Colonic mucosa (tissue), 4 donors: ENCODE data around the gene NRXN2. TPM values are rescaled to one million over a fixed set of nuclear protein-coding genes. Genes with fewer than 3 reads are reported as not detected.

ENCODE experiments used
- DNase-seq: peaks from one replicate; pipeline ENCODE4 v3.0.0-alpha.2; 2020
- H3K27ac ChIP-seq: fragments of 200-600 bp; one replicate; pipeline ENCODE4 v1.8.0; 2021
- H3K27me3 ChIP-seq: fragments of 200-600 bp; one replicate; pipeline ENCODE4 v1.8.0; 2021
- H3K36me3 ChIP-seq: fragments of 200-600 bp; one replicate; pipeline ENCODE4 v1.8.0; 2021
- H3K4me1 ChIP-seq: fragments of 200-600 bp; one replicate; pipeline ENCODE4 v1.8.0; 2021; ENCODE audit warnings: mild to moderate bottlenecking
- H3K4me3 ChIP-seq: fragments of 200-600 bp; one replicate; pipeline ENCODE4 v1.8.0; 2021
- H3K9ac ChIP-seq, 2 donors: one replicate each; pipeline ENCODE4 v1.7.0; 2013; ENCODE audit warnings: control low read depth in 2 of 2, low read depth in 2 of 2, low read length in 2 of 2
- H3K9me3 ChIP-seq: fragments of 200-600 bp; one replicate; pipeline ENCODE4 v1.8.0; 2021
- CTCF ChIP-seq: fragments of 200-600 bp; IDR thresholded peaks from one replicate; pipeline ENCODE4 v1.8.0; 2022; ENCODE audit warnings: antibody characterized with exemption, mild to moderate bottlenecking
- intact Hi-C: fragments of 100-400 bp; cut with DNase I; formaldehyde crosslinking; loops from one replicate; pipeline ENCODE4 v1.14.1; 2022
- total RNA-seq, 2 donors: library from RNA; stranded (reverse); fragmentation: NEBNext Ultra II Directional in 1 of 2; extraction: Animal tissue kit (Norgen Biotek cat#: 25700) in 1 of 2; gene quantifications; one replicate each; pipeline ENCODE4 v1.2.1, GENCODE V29; 2021
- donor health status: healthy.
- donor health status: DM: no; HTN: no; CAD: no.
- donor health status: DM: no; HTN: no; CAD: no.

Gene NRXN2
- total RNA-seq, 2 donors from 2014 or later = 2.2 to 5.4 TPM

GRCh38 chr11:64760759-64761420 lies 37.9 kb upstream of the NRXN2 start:
- H3K9ac ChIP-seq = no peak overlapping the region
- no peak for TF ChIP-seq CTCF
- intact Hi-C loops = no loop called here
- no peaks in the 10 kb centered on the region for H3K9me3 ChIP-seq
- no peak overlapping the region for H3K4me3 ChIP-seq
- no peaks in the 10 kb centered on the region for H3K27me3 ChIP-seq
- DNase-seq = no peak
- H3K27ac ChIP-seq = no peak overlapping the region
- H3K36me3 ChIP-seq = peaks cover 14% of the 10 kb centered on the region
- H3K4me1 ChIP-seq = peaks cover 7% of the 10 kb centered on the region

- Histone ChIP-seq H3K4me3 (no peak within 1 kb of the TSS), H3K27ac (no peak within 1 kb of the TSS), H3K9me3 (no peaks in the 10 kb centered on the region), H3K27me3 (no peaks in the 10 kb centered on the region), H3K4me1 (peaks cover 7% of the 10 kb centered on the region), H3K36me3 (peaks cover 5% of the 10 kb centered on the region), H3K9ac (peak within 1 kb of the TSS in 1 of 2 donors; percentile 14)
- DNase-seq = peak; percentile 45
- intact Hi-C loops = no loop called here
- TF ChIP-seq CTCF = no peak
Measured at GRCh38 chr11:64759722-64760719, 37.0 kb upstream of the NRXN2 start, which contains the start of gene PYGM. PYGM (minus strand) TSS chr11:64759974; CDS start chr11:64759898, 76 bp downstream.

- Histone ChIP-seq H3K9ac (no peak overlapping the region), H3K27me3 (no peaks in the 10 kb centered on the region), H3K36me3 (peaks cover 4% of the 10 kb centered on the region), H3K4me3 (no peak overlapping the region), H3K4me1 (peaks cover 7% of the 10 kb centered on the region), H3K27ac (no peak overlapping the region), H3K9me3 (no peaks in the 10 kb centered on the region)
- intact Hi-C loops = no loop called here
- TF ChIP-seq CTCF = no peak
- DNase-seq = no peak
Measured at GRCh38 chr11:64759131-64759721, 36.2 kb upstream of the NRXN2 start.

GRCh38 chr11:64758330-64759079 lies 35.5 kb upstream of the NRXN2 start:
- Histone ChIP-seq H3K27ac (no peak overlapping the region), H3K4me3 (no peak overlapping the region), H3K27me3 (no peaks in the 10 kb centered on the region), H3K36me3 (peaks cover under 1% of the 10 kb centered on the region), H3K9ac (no peak overlapping the region), H3K9me3 (no peaks in the 10 kb centered on the region), H3K4me1 (peaks cover 5% of the 10 kb centered on the region)
- no peak for DNase-seq
- intact Hi-C loops = no loop called here
- no peak for TF ChIP-seq CTCF
